ELR (cell line): Measurements from ENCODE around the gene HSPB9.
"Not testable (repeated sequence)": the region's sequence is repeated elsewhere in the genome, so short reads cannot be mapped to it uniquely, and the experiment has no call there.

ENCODE experiments used
- DNase-seq: peaks from one replicate; pipeline ENCODE4 v3.0.0-alpha.2; 2015; ENCODE audit warnings: low read depth

HSPB9 gene

DNA sequence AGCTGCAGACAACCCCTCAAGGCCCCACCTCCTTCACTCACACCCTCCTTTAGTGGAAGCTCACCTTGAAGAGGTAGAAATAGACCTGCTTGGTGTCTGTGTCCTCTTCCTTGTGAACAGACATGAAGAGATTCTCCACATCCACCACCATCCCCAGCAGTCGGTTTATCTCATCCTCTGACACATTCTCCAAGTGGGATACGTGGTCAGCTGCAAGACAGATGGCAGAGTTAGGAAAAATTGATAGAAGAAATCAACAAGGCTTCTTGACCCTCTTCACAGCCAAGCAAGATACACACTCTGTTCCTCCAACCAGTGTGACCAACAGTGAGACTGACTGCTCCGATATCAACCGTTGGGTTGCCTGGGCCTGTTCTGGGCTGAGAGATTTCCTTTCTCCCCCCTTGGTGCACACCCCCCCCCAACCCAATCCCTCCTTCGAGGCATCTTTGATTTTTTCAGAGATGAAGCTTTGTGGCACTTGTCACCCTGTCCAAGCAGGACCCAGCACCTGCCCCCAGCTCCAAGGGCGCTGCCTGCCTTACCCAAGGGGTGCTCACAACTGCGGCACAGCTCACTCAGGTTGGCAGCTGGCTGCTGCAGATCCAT is 2.3 kb upstream of the HSPB9 start:
- peak; percentile 41 for DNase-seq

GRCh38 chr17:42120770-42121769 is 1.5 kb upstream of the HSPB9 start, which contains the start of gene KAT2A:
Gene KAT2A (minus strand): TSS chr17:42121367. CDS start chr17:42121304, 63 bp downstream.
- DNase-seq: peak; percentile 90

DNA sequence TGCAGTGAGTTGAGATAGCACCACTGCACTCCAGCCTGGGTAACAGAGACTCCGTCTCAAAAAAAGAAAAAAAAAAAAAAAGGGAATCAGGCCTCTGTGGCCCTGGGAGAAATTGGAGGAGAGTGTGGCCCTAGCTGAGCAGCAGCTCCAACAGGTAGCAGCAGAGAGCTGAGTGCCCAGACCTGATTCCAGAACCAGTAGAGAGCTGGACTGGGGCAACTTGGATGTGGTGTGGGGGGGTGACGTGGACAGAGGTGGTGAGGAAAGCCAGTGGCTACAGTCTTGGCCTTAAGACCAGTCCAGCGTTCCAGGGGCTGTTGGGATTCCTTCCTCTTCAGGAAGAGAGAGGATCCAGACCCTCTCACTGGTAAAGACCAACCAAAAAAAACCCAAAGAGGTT is 1.7 kb downstream of the HSPB9 start:
- no peak for DNase-seq

GRCh38 chr17:42125565-42125964 is 3.0 kb downstream of the HSPB9 start:
- no peak for DNase-seq

DNA sequence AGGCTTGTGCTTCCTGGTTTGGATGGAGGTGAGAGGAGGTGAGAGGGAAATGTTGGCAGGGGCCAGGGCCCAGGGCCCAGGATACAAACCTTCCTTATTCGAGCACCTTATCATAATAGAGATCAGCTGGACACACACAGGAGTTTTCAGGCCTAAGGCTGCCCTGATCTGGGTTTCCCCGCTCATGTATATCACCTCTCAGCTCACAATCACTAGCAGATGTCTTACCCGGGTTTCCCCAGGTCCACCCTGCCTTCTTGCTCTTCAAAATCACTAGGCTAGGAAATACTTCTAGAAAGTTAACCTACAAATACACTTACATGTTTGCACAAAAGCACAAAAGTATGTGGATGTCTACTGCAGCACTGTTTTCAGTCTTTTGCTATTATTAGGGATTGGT is 4.2 kb downstream of the HSPB9 start:
- no peak for DNase-seq

- DNase-seq: no peak
Observed at GRCh38 chr17:42127414-42127813, 4.8 kb downstream of the HSPB9 start.

DNA sequence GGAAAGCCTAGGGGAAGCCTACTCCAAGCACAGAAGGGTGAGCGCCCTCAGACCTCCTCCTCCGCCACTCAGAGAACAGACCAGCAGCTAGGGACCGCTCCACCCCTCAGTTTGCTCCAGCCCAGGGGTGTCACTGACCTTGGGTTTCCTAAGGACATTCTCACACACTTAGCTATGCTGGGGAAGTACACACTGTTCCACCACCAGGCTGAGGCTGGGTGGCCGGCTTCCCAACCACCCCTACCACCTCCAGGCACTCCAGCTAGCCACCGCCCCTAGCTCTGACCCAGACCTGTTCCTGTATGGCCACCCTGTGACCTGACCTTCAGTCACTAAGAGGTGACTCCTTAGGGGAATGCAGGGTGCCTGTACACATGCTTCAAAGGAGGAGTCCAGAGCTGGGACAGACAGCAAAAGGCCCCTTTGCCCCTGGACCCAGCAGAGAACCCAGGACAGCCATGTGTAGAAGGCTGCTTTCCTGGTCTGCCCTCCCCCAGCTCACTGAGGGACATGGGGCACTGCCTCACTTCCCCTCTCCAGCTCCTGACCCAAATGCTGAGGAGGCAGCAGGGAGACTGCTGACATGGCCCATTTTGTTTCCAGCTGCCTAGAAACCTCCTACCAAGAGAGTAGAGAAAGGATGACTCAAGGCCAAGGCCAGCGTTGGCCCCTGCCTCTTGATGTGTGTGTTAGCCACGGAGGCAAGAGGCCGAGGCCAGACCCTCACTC is 6.7 kb downstream of the HSPB9 start:
- DNase-seq: no peak

DNA sequence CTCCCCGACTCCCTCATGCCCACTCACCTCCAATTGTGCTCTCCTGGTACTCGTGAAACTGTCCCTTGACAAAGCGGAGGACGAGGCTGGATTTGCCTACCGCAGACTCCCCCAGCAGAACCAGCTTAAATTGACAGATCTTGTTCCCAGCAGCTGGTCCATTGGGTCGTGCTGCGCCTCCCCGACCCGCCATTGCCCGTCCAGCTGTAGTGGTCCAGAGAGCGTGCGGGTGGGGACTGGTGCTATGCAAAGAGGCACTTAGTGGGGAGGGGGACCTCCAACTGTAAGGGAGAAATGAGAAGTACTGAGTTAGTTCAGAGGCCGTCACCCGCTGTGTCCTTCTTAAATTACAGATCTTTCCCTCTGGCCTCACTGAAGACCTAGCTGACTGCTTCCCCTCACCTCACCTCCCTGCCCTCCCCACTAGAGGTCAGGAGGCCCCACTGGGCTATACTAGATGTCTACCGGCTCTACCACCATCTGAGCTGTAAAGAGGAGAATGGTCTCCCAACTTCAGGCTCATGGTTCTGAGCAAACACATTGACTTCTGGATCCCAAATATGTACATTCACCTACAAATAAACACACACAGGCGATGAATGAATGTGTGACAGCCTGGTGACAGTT is 7.8 kb downstream of the HSPB9 start:
- DNase-seq: no peak

GRCh38 chr17:42131232-42131631 is 8.6 kb downstream of the HSPB9 start:
- DNase-seq: no peak

DNA sequence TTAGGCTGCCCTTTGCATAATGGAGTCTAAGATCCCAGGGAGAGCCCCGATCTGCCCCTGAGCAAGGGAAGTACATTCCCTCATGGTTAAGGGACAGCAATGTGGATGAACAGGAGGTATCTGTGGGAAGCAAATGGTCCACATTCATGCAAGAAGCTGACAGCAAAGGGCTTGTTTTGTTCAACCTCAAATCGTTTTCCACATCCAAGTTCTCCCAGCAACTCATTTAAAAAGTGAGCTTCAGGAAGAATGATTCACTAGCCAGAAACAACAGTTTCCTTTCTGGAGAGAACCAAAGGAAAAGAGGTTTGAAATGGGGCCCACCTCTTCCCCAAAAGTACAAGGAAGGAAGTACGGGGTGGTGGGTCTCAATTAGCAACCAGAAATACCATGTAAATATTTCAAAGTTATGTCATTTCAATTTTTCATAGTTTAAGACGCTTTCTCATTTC is 9.4 kb downstream of the HSPB9 start:
- DNase-seq: peak; percentile 45

DNA sequence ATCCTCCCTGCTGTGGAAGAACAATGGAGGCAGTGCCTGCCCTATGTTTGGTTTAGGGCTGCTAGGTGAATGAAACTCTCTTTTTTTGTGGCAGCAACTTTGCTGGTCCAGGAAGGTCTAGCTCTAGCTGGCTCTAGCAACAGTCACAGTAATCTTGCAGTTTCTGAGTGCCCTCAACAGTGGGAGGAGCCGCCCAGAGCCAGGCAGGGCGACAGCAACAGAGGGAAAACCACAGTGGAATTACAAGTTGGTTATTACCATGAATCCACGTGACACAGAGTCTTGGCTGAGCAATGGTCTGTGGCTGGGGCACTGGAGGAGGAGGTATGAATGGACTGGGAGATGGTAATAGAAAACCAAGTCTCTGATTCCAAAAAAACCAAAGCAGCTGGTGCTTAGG is 10.3 kb downstream of the HSPB9 start:
- peak; percentile 88 for DNase-seq

GRCh38 chr17:42133461-42134041 is 10.9 kb downstream of the HSPB9 start:
- peak; percentile 26 for DNase-seq

- no peak for DNase-seq
Observed at GRCh38 chr17:42135151-42135550, 12.5 kb downstream of the HSPB9 start.

- DNase-seq: peak; percentile 86
Observed at GRCh38 chr17:42135664-42136653, 13.4 kb downstream of the HSPB9 start.

GRCh38 chr17:42136654-42137051 is 14.0 kb downstream of the HSPB9 start:
- DNase-seq: no peak

DNA sequence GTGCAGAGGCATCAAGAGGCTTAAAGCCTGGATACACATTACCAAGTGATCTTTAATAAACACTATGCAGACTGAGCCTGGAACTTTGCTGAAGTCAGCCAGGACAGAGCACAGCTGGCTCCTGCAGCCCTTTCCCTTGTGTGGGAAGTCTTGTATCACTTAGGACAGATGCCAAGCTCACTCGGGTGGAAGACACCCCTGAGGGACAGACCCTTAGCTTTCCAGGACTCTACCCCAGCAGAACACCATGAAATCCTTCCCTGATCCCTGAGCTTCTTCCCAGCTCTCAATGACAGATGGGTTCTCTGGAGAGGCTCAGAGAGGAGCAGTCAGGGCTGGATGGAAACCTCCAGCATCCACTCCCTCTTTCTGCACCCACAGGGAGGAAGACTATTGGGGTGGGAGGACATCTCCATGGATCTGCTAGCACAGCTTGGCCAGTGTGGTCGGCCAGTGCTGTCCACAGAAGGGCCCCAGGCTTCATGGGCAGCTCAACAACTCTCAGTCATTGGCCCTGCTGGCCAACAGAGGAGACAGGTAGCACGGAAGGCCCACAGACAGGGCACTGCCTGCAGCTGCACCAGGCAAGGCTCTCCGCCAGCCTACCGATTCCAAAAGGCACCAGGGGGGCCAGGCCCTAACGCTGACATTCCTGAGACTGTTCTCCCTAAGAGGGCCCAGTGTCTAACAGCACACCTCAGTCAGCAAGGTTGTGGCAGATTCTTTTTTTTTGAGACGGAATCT is 16.3 kb downstream of the HSPB9 start:
- no peak for DNase-seq

DNA sequence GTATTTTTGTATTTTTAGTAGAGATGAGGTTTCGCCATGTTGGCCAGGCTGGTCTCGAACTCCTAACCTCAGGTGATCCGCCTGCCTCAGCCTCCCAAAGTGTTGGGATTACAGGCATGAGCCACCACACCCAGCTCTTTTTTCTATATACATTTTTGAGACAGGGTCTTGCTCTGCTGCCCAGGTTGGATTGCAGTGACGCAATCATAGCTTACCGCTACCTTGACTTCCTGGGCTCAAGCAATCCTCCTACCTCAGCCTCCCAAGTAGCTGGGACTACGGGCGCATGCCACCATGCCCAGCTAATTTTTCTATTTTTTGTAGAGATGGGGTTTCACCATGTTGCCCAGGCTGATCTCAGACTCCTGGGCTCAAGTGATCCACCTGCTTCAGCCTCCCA is 18.1 kb downstream of the HSPB9 start:
- not testable (repeated sequence) for DNase-seq

GRCh38 chr17:42141382-42141781 is 18.8 kb downstream of the HSPB9 start:
- DNase-seq: no peak

- peak; percentile 68 for DNase-seq
Observed at GRCh38 chr17:42142371-42142896, 19.8 kb downstream of the HSPB9 start.
